Activated CD8-positive, alpha-beta memory T cell treated with anti-CD3 and anti-CD28 coated beads for 48 hours (primary cell): ENCODE measurements around the gene PPP2R2B.

Experiments used
- DNase-seq, 3 experiments: peaks; one replicate each; pipeline ENCODE4 v3.0.0-alpha.2; 2020; ENCODE audit warnings: low read depth in 2 of 3, low spot score in 2 of 3

The PPP2R2B gene

DNA sequence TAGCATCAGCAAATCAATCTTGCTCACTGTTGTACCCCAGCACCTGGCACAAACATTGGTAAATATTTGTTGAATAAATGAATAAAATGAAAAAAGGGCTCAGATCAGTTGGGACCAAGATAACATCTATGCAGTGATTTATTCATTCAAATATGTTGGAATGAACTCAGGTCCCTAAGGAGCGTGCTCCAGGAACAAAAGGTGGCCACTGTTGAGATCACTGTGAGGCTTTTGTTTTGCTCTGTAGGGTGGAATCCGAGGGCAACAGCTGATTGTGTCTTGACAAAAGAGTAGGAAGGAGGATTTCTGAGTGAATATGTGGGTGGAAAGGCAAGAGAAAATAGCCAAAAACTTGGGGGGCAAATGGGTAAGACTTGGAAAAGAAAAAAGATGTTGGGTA is 89.7 kb downstream of the PPP2R2B start:
- no peak for DNase-seq

DNA sequence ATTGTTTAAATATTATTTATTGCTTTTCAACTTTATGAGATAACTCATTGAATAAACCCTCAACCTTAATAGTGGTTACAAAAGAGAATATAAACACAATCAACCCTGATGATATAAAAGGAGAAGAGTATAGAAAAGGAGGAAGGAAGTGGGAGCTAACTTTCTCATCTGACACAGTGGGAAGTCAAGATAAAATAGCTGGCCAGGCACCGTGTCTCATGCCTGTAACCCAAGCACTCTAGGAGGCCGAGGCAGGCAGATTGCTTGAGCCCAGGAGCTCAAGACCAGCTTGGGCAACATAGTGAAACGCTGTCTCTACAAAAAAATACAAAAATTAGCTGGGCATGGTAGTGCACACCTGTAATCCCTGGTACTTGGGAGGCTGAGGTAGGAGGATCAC is 93.5 kb downstream of the PPP2R2B start:
- DNase-seq = no peak

DNA sequence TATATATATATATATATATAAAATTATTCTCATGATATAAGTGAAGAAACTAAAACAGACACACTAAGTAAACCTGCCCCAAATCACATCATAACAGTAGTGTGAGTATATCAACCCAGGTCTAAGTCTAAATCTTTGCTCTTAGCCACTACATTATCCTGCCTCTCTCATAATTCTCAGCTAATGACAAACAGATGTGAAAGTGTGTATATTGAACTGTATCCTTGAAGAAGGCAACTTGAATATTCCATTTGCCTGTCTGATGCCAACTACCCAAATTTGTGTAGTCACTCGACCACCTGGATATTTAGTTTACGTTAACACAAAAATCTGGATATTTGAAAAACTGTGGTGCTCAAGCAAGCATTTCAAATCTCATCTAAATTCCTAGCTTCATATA is 97.4 kb downstream of the PPP2R2B start:
- DNase-seq = no peak

- DNase-seq = no peak
Observed at GRCh38 chr5:146779211-146779869, 99.2 kb downstream of the PPP2R2B start.

- DNase-seq = no peak
Observed at GRCh38 chr5:146778795-146779194, 99.8 kb downstream of the PPP2R2B start.

- DNase-seq = no peak
Observed at GRCh38 chr5:146778261-146778660, 100.3 kb downstream of the PPP2R2B start.

- DNase-seq = no peak
Observed at GRCh38 chr5:146772881-146773466, 105.6 kb downstream of the PPP2R2B start.

- DNase-seq = no peak
Observed at GRCh38 chr5:146770980-146771379, 107.6 kb downstream of the PPP2R2B start.

DNA sequence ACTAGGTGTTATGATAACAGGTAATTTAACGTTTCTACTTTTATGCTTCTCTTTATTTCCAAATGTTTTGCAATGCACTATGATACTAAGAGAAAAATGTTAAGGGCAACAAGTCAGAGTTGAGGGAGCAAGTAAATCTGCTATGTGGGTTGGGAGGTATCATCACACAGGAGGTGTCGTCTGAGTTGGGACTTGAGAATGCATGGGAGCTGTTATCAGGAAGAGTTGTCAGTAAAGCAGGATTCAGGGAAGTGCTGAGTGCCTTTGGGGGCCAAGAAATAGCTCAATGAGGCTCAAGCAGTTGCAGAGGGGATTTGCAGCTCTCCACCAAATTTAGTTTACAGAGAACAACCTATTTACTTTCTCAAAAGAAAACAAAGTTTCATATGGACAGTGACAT is 108.0 kb downstream of the PPP2R2B start:
- no peak for DNase-seq

- DNase-seq = no peak
Observed at GRCh38 chr5:146767534-146767933, 111.0 kb downstream of the PPP2R2B start.

DNA sequence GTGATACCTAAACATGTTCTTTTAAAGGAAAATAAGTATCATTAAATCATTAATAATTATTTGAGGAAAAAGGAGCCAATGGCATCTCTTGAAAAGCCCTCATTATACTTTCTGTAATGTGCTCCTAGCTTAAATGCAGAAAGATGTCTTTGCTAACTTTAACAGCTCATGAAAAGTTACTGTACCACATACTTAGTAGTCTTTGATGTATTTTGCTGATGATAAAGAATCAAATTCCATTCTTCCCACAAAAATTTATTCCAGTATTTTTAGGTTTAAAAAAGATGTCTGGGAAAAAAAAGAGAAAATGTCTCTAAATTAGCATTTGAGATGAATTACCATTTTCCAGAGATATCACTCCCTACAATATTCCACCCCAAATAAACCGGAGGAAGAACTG is 112.5 kb downstream of the PPP2R2B start:
- DNase-seq = no peak

DNA sequence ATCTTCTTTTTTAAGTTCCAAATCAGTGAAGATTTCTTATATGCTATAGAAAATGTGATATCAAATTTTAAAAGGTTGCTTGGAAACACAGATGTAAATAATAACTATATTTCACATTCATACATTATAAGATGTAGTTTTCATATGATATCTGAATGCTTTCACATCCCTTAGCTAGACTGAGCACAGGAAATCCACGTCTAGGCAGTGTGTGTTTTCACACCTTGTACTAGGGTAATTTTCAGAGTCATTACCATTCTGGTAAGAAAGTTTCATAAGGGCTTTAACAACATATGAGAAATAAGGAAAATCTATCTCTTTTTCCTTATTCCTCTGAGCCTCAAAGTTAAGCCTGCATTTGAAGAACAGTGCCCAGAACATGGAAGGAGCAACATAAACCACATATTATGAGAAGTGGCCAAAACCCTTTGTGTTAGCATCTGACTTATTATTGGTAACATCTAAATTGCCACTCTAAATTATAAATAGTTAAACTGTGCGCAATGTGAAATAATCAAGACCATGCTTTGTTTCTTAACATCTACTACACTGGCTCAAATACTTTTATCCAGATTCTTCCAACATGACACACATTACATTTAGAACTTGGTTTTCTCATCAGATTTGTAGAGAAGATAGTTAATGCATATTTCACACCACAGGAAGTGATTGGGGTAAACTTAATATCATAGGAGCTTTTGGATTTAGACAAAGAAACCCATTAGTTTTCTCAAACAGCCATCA is 113.3 kb downstream of the PPP2R2B start:
- no peak for DNase-seq

DNA sequence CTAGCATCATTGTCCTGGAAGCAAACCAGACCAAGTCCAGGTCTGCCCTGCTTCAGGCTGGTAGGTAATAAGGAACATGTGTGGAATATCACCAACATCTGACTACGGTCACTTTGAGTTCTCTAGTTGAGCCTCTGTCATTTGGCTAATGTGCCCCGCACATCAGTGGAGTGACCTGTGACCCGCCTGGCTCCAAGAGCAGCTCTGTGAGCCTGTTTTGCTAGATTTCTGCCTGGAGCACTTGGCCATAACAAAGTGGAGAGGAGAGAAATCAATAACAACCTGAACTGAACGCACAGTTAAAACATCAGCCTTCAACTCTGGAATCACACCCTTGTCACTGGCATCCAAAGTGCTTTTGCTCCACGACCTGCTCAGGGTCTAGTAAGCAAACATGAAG is 115.7 kb downstream of the PPP2R2B start:
- DNase-seq = no peak

DNA sequence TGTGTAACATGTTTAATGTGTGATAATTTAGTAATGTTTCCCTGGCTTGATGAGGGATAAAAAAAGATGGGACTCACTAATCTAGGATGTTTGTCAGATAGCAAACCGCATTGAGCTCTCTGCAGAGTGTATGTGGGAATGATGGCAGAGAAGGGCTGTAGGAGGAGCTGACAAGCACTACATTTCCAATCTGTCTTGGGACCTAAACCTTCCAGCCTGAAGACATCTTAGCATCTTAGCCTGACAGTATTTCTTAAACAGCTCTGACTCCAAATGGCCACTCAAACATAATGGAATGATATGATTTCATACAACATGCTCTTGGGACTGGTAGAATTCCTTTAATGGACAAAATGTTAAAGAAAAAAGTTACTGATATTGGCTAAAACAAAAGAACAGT is 116.7 kb downstream of the PPP2R2B start:
- no peak for DNase-seq

DNA sequence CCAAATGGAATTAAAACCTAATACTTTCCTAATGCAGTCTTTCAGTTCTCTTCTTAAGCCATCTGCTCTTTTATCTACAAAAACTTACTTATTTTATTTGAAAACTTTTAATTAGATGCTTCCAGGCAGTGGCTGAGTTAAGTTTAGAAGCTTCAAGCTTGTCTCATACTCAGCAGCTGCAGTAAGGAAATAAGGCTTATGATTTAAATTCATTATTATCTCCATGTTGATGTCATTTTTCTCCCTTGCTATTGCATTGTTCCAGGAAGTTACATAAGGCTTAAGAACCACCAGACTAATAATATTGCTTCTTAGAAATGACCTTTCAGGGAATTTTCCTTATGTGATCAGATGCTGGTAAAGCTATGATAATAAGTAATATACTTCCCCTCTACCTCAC is 119.6 kb downstream of the PPP2R2B start:
- no peak for DNase-seq

GRCh38 chr5:146758076-146758475 is 120.5 kb downstream of the PPP2R2B start:
- no peak for DNase-seq

DNA sequence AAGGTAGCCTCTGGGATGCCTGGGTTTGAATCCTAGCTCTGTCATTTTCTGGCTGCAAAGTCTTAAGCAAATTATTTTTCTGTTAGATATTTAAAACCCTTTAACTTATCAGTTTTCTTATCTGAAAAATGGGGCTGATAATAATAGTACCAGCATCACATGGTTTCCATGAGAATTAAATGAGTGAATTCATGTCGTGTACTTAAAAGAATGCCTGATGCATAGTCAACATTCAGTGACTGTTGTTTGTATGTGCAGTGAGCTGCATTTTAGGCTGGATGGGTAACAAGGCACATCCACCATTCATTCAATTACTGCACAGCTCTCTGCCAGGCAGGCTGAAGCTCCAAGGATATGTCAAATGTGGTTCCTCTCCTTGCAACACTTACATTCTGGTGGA is 122.0 kb downstream of the PPP2R2B start:
- DNase-seq = no peak

GRCh38 chr5:146755793-146756192 is 122.8 kb downstream of the PPP2R2B start:
- DNase-seq = no peak

GRCh38 chr5:146754621-146755020 is 123.9 kb downstream of the PPP2R2B start:
- no peak for DNase-seq

- no peak for DNase-seq
Observed at GRCh38 chr5:146753641-146754040, 124.9 kb downstream of the PPP2R2B start.

GRCh38 chr5:146751781-146752401 is 126.7 kb downstream of the PPP2R2B start:
- DNase-seq = peak; percentile 2 to 23 (median 9)

GRCh38 chr5:146751054-146751453 is 127.5 kb downstream of the PPP2R2B start:
- DNase-seq = no peak
